Testis (tissue), 2 donors: ENCODE results near the gene HBB.

ENCODE experiments used
- CTCF ChIP-seq, 3 experiments: fragments of 450-650 bp in 2 of 3; fragments of 200-600 bp in 1 of 3; sonication (generic) in 1 of 3; IDR thresholded peaks; one replicate each; pipeline ENCODE4 v1.5.1; 2016 to 2019; ENCODE audit warnings: antibody characterized with exemption in 3 of 3, mild to moderate bottlenecking in 2 of 3, moderate library complexity in 1 of 3
- POLR2A ChIP-seq: fragments of 450-650 bp; IDR thresholded peaks from one replicate; pipeline ENCODE4 v1.6.1; 2017; ENCODE audit warnings: antibody characterized with exemption, mild to moderate bottlenecking, moderate library complexity

GRCh38 chr11:5265832-5266231 lies 39.0 kb upstream of the HBB start:
- no peak for TF ChIP-seq CTCF (IDR thresholded peaks at IDR 0.05)
- no peak for TF ChIP-seq POLR2A
